HCT116 (cell line): Measurements from ENCODE around the gene ANAPC7. TPM values are rescaled to one million over a fixed set of nuclear protein-coding genes. Genes with fewer than 3 reads are reported as not detected.

Experiments
- ATAC-seq: fragments of 200-7000 bp; cut with Tn5 transposase; 2 replicates; pipeline ENCODE4 v1.9.1; 2020; ENCODE audit warnings: mild to moderate bottlenecking, moderate library complexity
- BruUV-seq: library from RNA; stranded (reverse); fragments of 400-500 nt; replicated peaks from 2 replicates; lab custom pipeline; 2021; lab: Mats Ljungman, UMichigan
- CTCF ChIA-PET: fragments of 300-600 bp; sonication (Branson Sonifier 250); formaldehyde crosslinking; loops from one replicate; lab custom pipeline; 2021; ENCODE audit warnings: antibody characterized with exemption; lab: Charles Lee
- POLR2A ChIA-PET: fragments of 300-600, 350-600 bp; sonication (Branson Sonifier 250); formaldehyde crosslinking; loops from one replicate; lab custom pipeline; 2021; ENCODE audit warnings: antibody characterized with exemption; lab: Charles Lee
- RAD21 ChIA-PET, 2 experiments: fragments of 300-600 bp; sonication (Branson Sonifier 250); formaldehyde crosslinking; loops; one replicate each; lab custom pipeline; 2023; ENCODE audit warnings: low total read pairs in 2 of 2; ENCODE audit not compliant: uncharacterized antibody in 2 of 2, unreplicated experiment in 2 of 2, low non-redundant PET in 1 of 2; lab: Charles Lee
- DNase-seq: peaks from one replicate; pipeline ENCODE4 v3.0.0-alpha.2; 2010; ENCODE audit warnings: low read depth, low spot score
- H2AFZ ChIP-seq: fragments of 200-600 bp; shearing (Covaris generic), sonication (generic); 2 replicates; pipeline ENCODE4 v1.6.1; 2017; ENCODE audit warnings: low read depth, mixed run types, mixed read lengths, antibody characterized with exemption, low read length; ENCODE audit not compliant: poor library complexity, severe bottlenecking
- H3K27ac ChIP-seq: 2 replicates; pipeline ENCODE4 v1.5.1; 2012; ENCODE audit warnings: low read depth, low read length
- H3K27me3 ChIP-seq: fragments of 200-600 bp; sonication (generic); 2 replicates; pipeline ENCODE4 v1.6.1; 2016; ENCODE audit warnings: mixed run types, low read length, mixed read lengths; ENCODE audit not compliant: insufficient read depth
- H3K36me3 ChIP-seq, 2 experiments: fragments of 200-500 bp in 1 of 2; fragments of 200-600 bp in 1 of 2; sonication (Bioruptor generic) in 1 of 2; sonication (generic) in 1 of 2; 2 replicates each; pipeline versions ENCODE4 v1.5.1 to v1.6.1; 2014 to 2016; ENCODE audit warnings: low read length in 2 of 2, inconsistent platforms in 1 of 2, mixed read lengths in 1 of 2, mixed run types in 1 of 2; ENCODE audit not compliant: insufficient read depth in 2 of 2, control insufficient read depth in 1 of 2
- H3K4me1 ChIP-seq, 2 experiments: fragments of 200-600 bp in 1 of 2; sonication (generic) in 1 of 2; 2 replicates each; pipeline versions ENCODE4 v1.5.1 to v1.6.1; 2012 to 2017; ENCODE audit warnings: low read length in 2 of 2, inconsistent platforms in 1 of 2, mild to moderate bottlenecking in 1 of 2, mixed read lengths in 1 of 2, mixed run types in 1 of 2, moderate library complexity in 1 of 2; ENCODE audit not compliant: insufficient read depth in 2 of 2, control insufficient read depth in 1 of 2
- H3K4me2 ChIP-seq: fragments of 200-600 bp; sonication (generic); 2 replicates; pipeline ENCODE4 v1.6.1; 2017; ENCODE audit warnings: mixed run types, low read length, mixed read lengths
- H3K4me3 ChIP-seq, 2 experiments: fragments of 200-600 bp in 1 of 2; sonication (generic) in 1 of 2; replicated peaks in 1 of 2; 2 replicates each; pipeline ENCODE4 v1.5.1; 2011 to 2016; ENCODE audit warnings: low read length in 2 of 2, control low read depth in 1 of 2, low read depth in 1 of 2, mild to moderate bottlenecking in 1 of 2, mixed read lengths in 1 of 2, mixed run types in 1 of 2
- H3K79me2 ChIP-seq: fragments of 200-600 bp; sonication (generic); 2 replicates; pipeline ENCODE4 v1.6.1; 2017; ENCODE audit warnings: mild to moderate bottlenecking, mixed run types, low read length, moderate library complexity, mixed read lengths; ENCODE audit not compliant: insufficient read depth
- H3K9ac ChIP-seq: fragments of 200-600 bp; sonication (generic); 2 replicates; pipeline ENCODE4 v1.6.1; 2016; ENCODE audit warnings: low read length, mixed read lengths
- H3K9me2 ChIP-seq: fragments of 200-600 bp; sonication (generic), shearing (Covaris generic); 2 replicates; pipeline ENCODE4 v1.6.1; 2017; ENCODE audit warnings: mixed run types, mild to moderate bottlenecking, moderate library complexity; ENCODE audit not compliant: insufficient read depth
- H3K9me3 ChIP-seq, 2 experiments: fragments of 200-500 bp in 1 of 2; fragments of 200-600 bp in 1 of 2; sonication (Bioruptor generic) in 1 of 2; sonication (generic) in 1 of 2; 2 replicates each; pipeline ENCODE4 v1.6.1; 2014 to 2017; ENCODE audit warnings: low read length in 2 of 2, mixed read lengths in 2 of 2, inconsistent platforms in 1 of 2, low read depth in 1 of 2, mild to moderate bottlenecking in 1 of 2, mixed run types in 1 of 2, moderate library complexity in 1 of 2; ENCODE audit not compliant: control insufficient read depth in 1 of 2, insufficient read depth in 1 of 2
- H4K20me1 ChIP-seq: fragments of 200-600 bp; sonication (generic), shearing (Covaris generic); 2 replicates; pipeline ENCODE4 v1.6.1; 2017; ENCODE audit warnings: mixed run types, mild to moderate bottlenecking, moderate library complexity; ENCODE audit not compliant: insufficient read depth
- SIN3A ChIP-seq: IDR thresholded peaks from 2 replicates; pipeline ENCODE4 v1.6.1; 2012; ENCODE audit warnings: low read depth
- SRF ChIP-seq: IDR thresholded peaks from 2 replicates; pipeline ENCODE4 v1.6.1; 2012; ENCODE audit warnings: low read depth
- TCF7L2 ChIP-seq: IDR thresholded peaks from 2 replicates; pipeline ENCODE4 v1.7.0; 2011; ENCODE audit warnings: borderline replicate concordance, inconsistent platforms; ENCODE audit not compliant: insufficient read depth, insufficient read length; ENCODE audit errors: extremely low read depth
- ZBTB33 ChIP-seq: IDR thresholded peaks from 2 replicates; pipeline ENCODE4 v1.6.1; 2011; ENCODE audit warnings: mild to moderate bottlenecking, low read length, moderate library complexity; ENCODE audit not compliant: insufficient replicate concordance; ENCODE audit errors: extremely low read depth
- ZFX ChIP-seq: fragments of 450-650 bp; IDR thresholded peaks from 2 replicates; pipeline ENCODE4 v1.6.1; 2017
- intact Hi-C: fragments of 100-400 bp; cut with micrococcal nuclease; formaldehyde crosslinking; loops from 2 replicates; pipeline ENCODE4 v1.10.0; 2022
- total RNA-seq: library from RNA; stranded (reverse); gene quantifications from one replicate; pipeline ENCODE4 v1.2.1, GENCODE V29; 2021; ENCODE audit not compliant: unreplicated experiment

Gene ANAPC7
- total RNA-seq, 1 experiment from 2014 or later, result 55.9 TPM

DNA sequence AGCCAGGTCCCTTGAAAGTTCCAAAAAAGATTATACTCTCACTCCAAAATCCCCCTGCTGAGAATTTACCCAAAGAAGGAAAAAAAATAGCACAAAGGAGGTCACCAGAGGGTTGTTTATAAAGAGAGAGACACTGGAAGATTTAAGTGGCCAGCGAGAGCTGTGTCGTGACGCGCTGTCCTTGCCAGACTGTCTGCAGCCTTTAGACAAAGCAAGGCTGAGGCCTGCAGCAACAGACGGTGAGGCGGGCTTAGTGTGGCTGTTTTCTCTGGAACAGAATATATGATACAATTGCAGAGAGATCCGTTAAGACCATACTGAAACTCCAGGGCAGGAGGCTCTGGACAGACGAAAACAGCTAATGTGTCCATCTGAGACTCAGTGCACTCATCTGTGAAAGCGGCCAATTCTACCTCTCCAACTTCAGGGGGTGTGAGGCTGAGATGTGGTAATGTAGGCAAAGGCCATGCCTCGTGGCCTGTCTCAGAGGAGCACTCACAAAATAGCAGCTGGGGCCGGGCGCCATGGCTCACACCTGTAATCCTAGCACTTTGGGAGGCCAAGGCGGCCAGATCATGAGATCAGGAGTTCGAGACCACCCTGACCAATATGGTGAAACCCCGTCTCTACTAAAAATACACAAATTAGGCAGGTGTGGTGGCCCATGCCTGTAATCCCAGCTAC is 36.2 kb downstream of the ANAPC7 start:
- Histone ChIP-seq H3K4me2 (no peak overlapping the region), H3K9ac (no peak overlapping the region), H3K4me3 (no peak overlapping the region), H4K20me1 (no peaks in the 10 kb centered on the region), H3K27ac (no peak overlapping the region), H3K36me3 (peaks cover 0 to 8% of the 10 kb centered on the region in 2 experiments; a peak in 2 of 4 replicates), H3K4me1 (no peaks in the 10 kb centered on the region), H3K27me3 (no peaks in the 10 kb centered on the region), H2AFZ (no peak overlapping the region), H3K9me3 (no peaks in the 10 kb centered on the region), H3K79me2 (no peaks in the 10 kb centered on the region), H3K9me2 (no peaks in the 10 kb centered on the region)
- BruUV-seq, result no TSS peak
- DNase-seq, result no peak
- no peak for ATAC-seq
- ChIA-PET RAD21 (no interaction called here), POLR2A (no interaction called here), CTCF (interaction anchor here (0.7 to 1.6 kb wide), 2 partner anchors 22 to 64 kb away, joined by 4 read pairs; no protein-coding TSS in a partner anchor)
- intact Hi-C loops, result no loop called here
- TF ChIP-seq SIN3A (no peak), ZBTB33 (no peak), TCF7L2 (no peak), ZFX (no peak), SRF (no peak)
